HG03108 (cell line): Measurements from ENCODE around the gene KNTC1.
"Not testable (repeated sequence)": the region's sequence is repeated elsewhere in the genome, so short reads cannot be mapped to it uniquely, and the experiment has no call there.

Experiments
- ATAC-seq: cut with Tn5 transposase; IDR thresholded peaks from one replicate; pipeline ENCODE4 v1.9.1; 2021; ENCODE audit warnings: moderate library complexity; ENCODE audit not compliant: unreplicated experiment

KNTC1 gene, protein sequence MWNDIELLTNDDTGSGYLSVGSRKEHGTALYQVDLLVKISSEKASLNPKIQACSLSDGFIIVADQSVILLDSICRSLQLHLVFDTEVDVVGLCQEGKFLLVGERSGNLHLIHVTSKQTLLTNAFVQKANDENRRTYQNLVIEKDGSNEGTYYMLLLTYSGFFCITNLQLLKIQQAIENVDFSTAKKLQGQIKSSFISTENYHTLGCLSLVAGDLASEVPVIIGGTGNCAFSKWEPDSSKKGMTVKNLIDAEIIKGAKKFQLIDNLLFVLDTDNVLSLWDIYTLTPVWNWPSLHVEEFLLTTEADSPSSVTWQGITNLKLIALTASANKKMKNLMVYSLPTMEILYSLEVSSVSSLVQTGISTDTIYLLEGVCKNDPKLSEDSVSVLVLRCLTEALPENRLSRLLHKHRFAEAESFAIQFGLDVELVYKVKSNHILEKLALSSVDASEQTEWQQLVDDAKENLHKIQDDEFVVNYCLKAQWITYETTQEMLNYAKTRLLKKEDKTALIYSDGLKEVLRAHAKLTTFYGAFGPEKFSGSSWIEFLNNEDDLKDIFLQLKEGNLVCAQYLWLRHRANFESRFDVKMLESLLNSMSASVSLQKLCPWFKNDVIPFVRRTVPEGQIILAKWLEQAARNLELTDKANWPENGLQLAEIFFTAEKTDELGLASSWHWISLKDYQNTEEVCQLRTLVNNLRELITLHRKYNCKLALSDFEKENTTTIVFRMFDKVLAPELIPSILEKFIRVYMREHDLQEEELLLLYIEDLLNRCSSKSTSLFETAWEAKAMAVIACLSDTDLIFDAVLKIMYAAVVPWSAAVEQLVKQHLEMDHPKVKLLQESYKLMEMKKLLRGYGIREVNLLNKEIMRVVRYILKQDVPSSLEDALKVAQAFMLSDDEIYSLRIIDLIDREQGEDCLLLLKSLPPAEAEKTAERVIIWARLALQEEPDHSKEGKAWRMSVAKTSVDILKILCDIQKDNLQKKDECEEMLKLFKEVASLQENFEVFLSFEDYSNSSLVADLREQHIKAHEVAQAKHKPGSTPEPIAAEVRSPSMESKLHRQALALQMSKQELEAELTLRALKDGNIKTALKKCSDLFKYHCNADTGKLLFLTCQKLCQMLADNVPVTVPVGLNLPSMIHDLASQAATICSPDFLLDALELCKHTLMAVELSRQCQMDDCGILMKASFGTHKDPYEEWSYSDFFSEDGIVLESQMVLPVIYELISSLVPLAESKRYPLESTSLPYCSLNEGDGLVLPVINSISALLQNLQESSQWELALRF (N-terminal part only)

DNA sequence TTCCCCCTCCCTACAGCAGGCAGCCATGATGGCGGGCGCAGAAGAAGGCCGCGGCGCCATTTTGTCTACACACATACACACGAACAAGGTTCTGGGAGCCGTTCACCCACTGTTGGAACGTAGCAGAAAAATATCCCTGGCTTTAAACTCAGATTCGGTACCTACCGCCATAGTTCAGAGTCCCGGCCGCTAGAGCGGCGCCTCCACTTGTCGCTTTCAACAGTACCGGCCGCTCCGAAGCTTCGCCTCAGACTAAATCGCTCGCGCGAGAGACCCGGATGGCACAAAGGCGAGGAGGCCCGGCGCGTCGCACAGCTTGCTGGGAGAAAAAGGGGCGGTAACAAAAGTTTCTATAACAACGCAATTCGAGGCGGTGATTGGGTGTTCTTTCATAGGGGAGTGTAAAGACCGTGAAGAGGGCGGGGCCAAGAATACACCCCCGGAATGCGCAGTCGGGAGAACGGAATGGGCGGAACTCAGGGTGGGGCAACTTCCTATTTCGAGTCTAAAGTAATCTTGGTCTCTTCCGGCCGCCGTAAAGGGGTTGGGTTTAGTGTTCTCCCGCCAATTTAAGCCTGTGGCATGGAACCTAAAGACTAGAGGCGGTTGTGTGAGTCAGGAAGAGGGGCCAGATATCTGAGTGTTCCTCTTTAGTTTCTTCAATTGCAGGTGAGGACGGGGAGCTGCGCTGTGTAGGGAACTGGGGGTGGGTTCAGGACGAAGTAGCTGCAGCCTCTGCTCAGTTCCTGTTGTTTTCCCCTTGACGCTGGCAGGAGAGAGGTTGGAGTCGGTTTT, at the start of gene KNTC1, which contains the start of gene RSRC2:
Gene KNTC1, plus strand, starts transcription at position 567 of the 795 bp plus-strand sequence. CDS start 2,815 bp downstream, outside the sequence.
Gene RSRC2, minus strand, starts transcription at position 254 of the 795 bp plus-strand sequence. Its CDS starts 83 bp downstream, at position 171.
- peak; percentile 90 for ATAC-seq

DNA sequence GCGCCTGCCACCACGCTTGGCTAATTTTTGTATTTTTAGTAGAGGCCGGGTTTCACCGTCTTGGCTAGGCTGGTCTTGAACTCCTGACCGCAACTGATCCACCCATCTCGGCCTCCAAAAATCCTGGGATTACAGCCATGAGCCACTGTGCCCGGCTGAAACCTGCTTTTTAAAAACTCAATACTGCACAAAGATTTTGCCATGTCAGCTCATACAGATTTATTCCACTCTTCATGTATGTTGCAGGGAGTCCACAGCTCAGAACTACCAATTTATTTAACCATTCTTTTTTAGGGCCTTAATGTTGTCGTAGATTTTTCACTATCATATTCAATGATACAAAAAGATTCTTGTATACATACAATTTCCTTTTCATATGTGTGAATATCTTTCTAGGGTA, 46.3 kb upstream of the KNTC1 start:
- ATAC-seq, result no peak

DNA sequence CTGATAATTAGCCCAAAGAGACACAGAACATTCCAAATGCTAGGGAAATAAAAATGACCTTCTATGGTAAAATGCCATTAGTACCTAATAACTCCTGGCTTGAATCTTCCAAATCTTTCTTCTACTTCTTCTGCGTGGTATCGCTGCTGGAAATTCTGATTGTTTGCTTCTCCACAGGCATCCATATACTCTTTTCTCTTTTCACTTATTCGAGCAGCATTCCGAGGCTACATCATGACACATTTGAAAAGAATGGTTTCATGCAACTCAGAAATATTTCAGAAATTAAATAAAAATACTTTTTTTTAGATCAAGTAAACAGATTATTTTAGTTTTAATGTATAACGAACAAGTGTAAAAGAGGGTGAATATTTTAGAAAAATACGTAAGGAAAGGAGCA, 45.2 kb upstream of the KNTC1 start:
- ATAC-seq, result no peak

DNA sequence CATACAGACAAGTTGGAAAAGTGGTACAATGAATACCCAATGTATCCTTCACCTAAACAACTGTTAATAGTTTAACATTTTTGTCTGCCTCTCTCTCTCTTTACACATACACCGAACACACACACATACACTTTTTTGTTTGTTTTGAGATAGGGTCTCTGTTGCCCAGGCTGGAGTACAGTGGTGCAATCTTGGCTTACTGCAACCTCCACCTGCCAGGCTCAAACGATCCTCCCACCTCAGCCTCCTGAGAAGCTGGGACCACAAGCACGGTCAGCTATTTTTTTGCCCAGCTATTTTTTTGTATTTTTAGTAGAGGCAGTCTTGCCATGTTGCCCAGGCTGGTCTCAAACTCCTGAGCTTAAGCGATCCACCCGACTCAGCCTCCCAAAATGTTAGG, 43.1 kb upstream of the KNTC1 start:
- ATAC-seq, result no peak

DNA sequence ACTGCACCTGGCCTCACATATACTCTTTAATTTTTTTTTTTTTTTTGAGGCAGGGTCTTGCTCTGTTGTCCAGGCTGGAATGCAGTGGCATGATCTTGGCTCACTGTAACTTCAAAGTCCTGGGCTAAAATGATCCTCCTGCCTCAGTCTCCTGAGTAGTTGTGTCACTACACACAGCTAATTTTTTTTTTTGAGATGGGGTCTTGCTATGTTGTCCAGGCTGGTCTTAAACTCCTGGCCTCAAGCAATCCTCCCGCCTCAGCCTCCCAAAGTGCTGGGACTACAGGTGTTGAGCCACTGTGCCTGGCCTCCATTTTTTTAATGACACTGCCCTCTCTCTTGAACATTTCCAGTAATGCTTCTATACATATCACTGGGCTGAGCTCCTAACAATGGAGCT, 42.7 kb upstream of the KNTC1 start:
- ATAC-seq, result not testable (repeated sequence)

DNA sequence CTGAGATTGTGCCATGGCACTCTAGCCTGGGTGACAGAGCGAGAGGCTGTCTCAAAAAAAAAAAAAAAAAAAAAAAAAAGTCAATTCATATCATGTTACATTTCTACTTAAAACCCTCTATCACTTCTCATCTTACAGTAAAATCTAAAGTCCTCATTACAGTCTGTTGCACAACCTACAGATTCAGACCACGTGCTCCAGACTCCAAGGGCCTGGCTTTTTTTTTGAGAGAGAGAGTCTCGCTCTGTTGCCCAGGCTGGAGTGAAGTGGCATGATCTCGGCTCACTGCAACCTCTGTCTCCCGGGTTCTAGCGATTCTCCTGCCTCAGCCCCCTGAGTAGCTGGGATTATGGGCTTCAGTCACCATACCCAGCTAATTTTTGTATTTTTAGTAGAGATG, 40.7 kb upstream of the KNTC1 start:
- ATAC-seq, result not testable (repeated sequence)

DNA sequence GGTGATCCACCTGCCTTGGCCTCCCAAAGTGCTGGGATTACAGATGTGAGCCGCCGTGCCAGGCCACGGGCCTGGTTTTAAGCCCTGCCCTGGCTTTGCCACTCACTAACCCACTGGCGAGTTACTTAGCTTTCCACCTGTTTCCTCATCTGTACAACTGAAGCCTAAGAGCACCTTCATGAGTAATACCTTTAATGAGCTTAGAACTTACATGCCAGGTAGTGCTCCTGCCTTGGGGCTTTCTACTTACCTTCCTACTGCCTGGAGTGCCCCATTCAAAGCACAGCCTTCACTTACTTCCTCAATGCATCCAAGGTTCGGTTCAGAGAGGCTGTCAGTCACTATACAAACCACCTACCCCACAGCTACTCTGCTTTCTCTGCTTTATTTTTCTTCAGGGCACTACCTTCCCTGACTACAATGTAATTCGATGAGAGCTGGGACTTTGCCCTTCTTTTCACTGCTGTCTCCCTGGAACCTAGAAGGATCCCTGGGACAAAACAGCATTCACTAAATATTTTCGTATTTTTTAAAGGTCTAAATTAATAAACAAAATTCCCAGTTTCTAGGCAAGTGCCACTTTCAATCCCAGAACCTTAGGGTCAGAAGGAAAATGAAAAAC, 40.1 kb upstream of the KNTC1 start:
- no peak for ATAC-seq

DNA sequence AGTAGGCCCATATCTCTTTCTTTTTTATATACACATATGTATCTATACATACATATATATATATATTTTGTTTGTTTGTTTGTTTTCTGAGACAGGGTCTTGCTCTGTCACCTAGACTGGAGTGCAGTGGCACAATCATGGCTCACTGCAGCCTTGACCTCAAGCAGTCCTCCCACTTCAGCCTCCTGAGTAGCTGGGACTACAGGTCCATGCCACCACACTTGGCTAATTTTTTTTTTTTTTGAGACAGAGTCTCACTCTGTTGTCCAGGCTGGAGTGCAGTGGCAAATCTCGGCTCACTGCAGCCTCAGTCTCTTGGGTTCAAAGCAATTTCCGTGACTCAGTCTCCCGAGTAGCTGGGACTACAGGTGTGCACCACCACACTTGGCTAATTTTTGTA, 39.2 kb upstream of the KNTC1 start:
- not testable (repeated sequence) for ATAC-seq

DNA sequence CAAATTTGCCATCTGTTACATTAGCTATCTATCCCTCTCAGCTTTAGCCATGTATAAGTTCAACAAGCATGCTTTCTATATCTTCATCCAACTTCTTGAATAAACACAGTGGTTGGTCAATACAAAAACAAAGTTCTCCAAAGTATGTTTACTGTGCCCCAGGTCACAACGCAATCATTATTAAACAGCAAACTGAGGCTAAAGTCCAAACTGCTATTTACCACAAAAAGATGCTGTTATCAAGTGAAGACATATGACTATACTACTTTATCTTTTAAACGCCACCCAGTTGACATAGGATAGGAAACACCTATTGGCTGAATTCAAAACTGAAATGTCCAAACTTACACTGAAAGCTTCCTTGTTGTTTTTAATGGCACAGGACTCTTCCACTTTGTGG, 38.0 kb upstream of the KNTC1 start:
- ATAC-seq, result no peak

DNA sequence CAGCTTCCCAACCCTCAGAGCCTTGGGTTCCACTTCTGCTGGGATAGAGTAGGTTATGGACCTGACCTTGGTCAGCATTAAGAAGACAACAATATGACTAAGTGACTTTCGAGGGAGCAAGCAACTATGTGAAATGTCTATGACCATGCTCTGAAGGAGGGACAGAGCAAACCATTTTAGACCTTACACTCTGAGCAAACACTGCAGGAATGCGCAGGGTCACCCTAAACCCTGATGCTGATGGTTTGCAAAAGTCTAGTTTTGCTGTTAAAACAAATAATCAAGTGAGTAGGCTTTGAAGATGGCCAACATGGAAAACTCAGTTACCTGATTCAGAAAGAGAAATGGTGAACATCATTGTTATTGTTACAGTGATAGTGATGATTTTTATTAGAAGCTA, 35.1 kb upstream of the KNTC1 start:
- no peak for ATAC-seq

DNA sequence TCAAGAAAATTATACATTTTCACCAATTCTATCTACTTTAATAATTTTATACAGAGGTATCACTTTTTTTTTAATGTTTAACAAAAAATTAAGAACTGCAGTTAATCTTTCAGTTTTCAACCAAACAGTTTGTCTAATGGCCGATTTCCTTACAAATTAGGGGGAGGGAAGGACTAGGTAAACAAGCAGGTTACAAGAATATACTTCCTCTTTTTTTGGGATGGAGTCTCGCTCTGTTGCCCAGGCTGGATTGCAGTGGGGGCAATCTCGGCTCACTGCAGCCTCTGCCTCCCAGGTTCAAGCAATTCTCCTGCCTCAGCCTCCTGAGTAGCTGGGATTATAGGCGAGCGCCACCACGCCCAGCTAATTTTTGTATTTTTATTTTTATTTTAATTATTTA, 33.8 kb upstream of the KNTC1 start:
- ATAC-seq, result not testable (repeated sequence)

DNA sequence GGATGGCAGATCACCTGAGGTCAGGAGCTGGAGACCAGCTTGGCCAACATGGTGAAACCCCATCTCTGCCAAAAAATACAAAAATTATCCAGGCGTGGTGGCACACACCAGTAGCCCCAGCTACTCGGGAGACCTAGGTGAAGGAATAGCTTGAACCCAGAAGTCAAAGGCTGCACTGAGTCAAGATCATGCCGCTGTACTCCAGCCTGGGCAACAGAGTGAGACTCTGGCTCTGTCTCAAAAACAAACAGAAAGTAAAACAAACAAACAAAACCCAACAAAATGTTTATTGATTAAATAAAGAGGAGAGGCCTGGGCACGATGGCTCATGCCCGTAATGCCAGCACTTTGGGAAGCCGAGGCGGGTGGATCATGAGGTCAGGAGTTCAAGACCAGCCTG, 31.8 kb upstream of the KNTC1 start:
- no peak for ATAC-seq

DNA sequence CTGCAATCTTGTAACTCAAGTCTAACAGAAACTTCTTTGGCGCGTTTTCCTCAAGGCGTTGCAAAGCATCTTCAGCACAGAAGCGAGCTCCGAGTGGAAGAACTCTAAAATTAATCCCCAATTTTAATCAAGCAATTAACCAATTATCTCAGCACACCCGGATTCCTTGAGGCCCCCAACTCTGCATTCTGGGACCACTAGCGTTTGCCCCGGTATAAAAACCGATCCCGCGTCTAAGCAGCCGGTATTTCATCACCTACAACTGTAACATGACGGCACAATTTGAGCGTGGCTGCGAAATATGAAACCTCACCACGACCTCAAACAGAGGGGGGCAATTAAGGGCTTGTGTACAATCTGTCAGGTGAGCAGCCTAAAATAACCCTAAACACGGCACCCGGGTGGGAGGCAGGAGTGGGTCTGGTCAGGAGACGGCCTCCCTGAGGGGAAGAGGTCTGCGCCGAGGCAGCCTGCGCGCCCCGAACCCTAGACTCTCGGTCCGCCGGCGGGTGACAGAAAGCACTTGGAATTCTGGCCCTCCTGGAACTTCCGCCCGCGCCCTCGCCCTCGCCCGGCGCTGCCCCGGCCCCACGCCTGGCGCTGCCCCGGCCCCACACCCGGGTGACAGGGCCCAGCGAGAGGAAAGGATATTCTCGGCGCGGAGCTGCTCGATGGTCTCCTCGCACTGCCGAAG, 26.9 kb upstream of the KNTC1 start:
- ATAC-seq, result peak; percentile 6

DNA sequence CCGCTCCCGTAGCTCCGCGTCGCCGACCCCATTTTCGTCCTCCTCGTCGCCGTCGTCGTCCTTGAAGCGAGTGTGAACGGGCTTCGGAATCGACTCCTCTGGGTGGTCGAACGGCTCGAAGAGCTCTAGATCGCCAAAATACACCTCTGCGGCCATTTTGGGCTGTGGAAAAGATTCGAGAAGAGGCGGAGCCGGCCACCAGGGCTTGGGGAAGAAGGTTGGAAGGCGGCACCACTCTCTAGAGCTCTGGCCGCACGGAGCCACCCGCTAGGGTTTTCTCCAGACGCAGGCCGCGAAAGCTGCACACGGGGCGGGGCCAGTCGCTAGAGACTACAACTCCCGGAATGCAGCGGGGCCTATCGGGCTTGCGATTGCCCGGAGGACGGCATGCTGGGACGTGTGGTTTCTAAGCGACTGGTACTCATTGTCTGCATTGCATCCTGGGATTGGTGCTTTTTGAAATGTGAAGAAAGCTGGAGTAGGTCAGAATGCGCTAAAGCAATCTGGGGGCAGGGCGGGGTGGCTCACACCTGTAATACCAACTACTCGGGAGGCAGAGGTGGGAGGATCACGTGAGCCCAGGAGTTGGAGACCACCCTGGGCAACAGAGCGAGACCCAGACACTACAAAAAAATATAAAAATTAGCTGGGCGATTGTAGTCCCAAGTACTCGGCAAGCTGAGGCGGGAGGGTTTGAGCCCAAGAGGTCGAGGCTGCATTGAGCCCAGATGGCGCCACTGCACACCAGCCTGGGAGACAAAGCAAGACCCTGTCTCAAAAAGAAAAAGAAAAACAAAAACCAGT, 26.2 kb upstream of the KNTC1 start, which contains the start of gene ZCCHC8:
Gene ZCCHC8, minus strand, starts transcription at position 248 of the 804 bp plus-strand sequence. Its CDS starts 92 bp downstream, at position 156.
- ATAC-seq, result peak; percentile 92

DNA sequence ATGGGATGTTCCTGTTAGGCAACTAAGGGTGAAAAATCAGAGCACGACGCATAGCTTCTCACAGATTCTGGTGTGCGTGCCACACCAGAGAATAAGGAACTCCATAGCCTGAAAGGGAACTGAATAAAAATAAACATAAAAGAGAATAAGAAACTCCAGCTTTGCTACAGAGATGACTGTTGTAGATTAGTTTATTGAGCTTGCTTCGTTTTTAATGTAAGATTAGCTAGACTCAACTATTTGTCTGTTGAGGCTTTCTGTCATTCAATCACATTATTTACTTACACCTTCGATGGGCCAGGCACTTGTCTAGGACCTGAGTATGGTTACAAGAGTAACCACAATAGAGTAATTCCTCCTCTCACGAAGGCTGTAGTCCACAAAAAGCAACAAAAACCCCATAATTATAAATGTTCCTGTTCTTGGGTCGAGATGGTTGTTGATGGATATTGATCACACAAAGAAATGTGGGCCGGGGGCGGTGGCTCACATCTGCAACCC, 25.5 kb upstream of the KNTC1 start:
- no peak for ATAC-seq

DNA sequence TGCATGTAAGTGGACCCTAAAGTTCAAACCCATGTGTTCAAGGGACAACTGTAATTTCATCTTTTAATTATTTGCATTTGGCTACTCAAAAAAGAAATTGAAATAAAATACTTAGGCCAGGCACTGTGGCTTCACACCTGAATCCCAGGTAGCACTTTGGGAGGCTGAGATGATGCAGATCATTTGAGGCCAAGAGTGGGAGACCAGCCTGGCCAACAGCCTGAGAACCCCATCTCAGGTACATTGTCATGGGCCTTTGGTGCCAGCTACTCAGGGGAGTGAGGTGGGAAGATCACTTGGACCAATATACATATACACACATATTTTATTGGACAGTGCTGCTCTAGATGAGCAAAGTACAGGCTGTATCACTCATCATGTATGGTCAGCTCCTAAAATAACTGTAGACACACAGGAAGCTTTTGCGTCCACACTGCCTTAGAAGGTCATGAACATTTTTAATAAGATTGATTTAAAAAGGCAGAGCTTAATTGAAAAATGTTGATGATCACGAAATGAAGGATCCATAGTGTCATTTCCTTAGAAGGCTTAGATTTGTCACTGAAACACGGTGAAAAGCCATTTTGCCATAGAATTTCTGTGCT, 23.8 kb upstream of the KNTC1 start:
- ATAC-seq, result no peak

DNA sequence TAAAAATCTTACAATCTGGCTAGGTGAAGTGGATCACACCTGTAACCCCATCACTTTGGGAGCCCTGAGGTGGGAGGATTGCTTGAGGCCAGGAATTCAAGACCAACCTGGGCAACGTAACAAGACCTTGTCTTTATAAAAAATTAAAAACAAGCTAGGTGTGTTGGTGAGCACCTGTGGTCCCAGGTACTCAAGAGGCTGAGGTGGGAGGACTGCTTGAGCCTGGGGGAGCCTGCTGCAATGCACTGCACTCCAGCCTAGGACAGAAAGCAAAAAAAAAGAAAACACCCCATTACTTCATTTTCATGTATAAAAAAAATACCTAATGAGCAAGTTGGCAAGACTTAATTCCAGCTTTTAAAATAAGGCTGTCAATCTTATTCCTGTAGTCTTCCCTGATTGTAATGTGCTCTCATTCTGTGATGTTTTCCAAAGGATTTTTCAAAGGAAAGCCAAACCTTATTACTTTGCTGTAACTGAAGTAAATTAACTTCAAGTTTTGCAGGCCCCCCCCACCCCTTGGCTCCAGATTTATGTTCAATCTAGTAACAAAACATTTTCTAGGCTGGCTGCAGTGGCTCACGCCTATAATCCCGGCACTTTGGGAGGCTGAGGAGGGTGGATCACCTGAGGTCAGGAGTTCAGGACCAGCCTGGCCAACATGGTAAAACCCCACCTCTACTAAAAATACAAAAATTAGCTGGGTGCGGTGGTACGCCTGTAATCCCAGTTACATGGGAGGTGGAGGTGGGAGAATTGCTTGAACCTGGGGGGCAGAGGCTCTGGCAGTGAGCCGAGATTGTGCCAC, 23.1 kb upstream of the KNTC1 start:
- ATAC-seq, result no peak
